Ovary (tissue), 9 donors: ENCODE results near the gene WNT6. TPM values are rescaled to one million over a fixed set of nuclear protein-coding genes. Genes with fewer than 3 reads are reported as not detected.

Experiments used
- DNase-seq, 5 donors: peaks; one replicate each; pipeline ENCODE4 v3.0.0-alpha.2; 2019 to 2020
- H3K27ac ChIP-seq, 2 donors: fragments of 200-600 bp; one replicate each; pipeline versions ENCODE4 v1.5.1 to v1.8.0; 2019 to 2022
- H3K27me3 ChIP-seq: fragments of 200-600 bp; one replicate; pipeline ENCODE4 v1.8.0; 2022
- H3K36me3 ChIP-seq: fragments of 200-600 bp; sonication (generic); one replicate; pipeline ENCODE4 v1.5.1; 2019
- H3K4me1 ChIP-seq: one replicate; pipeline ENCODE4 v1.8.1; 2013; ENCODE audit warnings: mild to moderate bottlenecking, moderate library complexity; ENCODE audit not compliant: insufficient read depth
- H3K4me3 ChIP-seq: fragments of 200-600 bp; sonication (generic); one replicate; pipeline ENCODE4 v1.5.1; 2017
- H3K9me3 ChIP-seq, 2 donors: fragments of 200-600 bp in 1 of 2; sonication (generic) in 1 of 2; one replicate each; pipeline versions ENCODE4 v1.5.1 to v1.8.1; 2013 to 2019; ENCODE audit warnings: mild to moderate bottlenecking in 1 of 2, moderate library complexity in 1 of 2
- EP300 ChIP-seq: sonication (generic); formaldehyde crosslinking; IDR thresholded peaks from one replicate; pipeline ENCODE4 v1.6.1; 2017; ENCODE audit warnings: antibody characterized with exemption
- POLR2A ChIP-seq: fragments of 450-650 bp; IDR thresholded peaks from one replicate; pipeline ENCODE4 v1.6.1; 2017; ENCODE audit warnings: antibody characterized with exemption, mild to moderate bottlenecking, moderate library complexity
- WGBS, 3 donors: extraction: QIAGEN DNeasy Blood & Tissue Kit in 1 of 3; methylation state at CpG; one replicate each; pipeline versions ENCODE4 v1.1.5 to v1.1.7; 2013 to 2017; 5-methylcytosine and 5-hydroxymethylcytosine counted together
- intact Hi-C, 4 donors: fragments of 100-400 bp; cut with DNase I; formaldehyde crosslinking; loops; one replicate each; pipeline versions ENCODE4 v1.11.0 to v1.15.1; 2022 to 2023
- polyA plus RNA-seq, 2 donors: library from polyadenylated mRNA; stranded (reverse); fragments of 200-250 nt in 1 of 2; fragments of 350-450 nt in 1 of 2; fragmentation: Illumina TruSeq in 1 of 2; extraction: RNeasy Lipid Tissue Mini Kit (QIAGEN cat#74804) in 1 of 2; gene quantifications; one replicate each; pipeline ENCODE4 v1.2.3, GENCODE V29; 2013 to 2014
- total RNA-seq, 7 donors: library from RNA; depleted of rRNA in 2 of 7; stranded (reverse); fragments of >200 nt in 2 of 7; fragmentation: NEBNext Ultra II Directional in 3 of 7; extraction: Animal tissue kit (Norgen Biotek cat#: 25700) in 3 of 7; gene quantifications; one replicate each; pipeline versions ENCODE4 v1.1.0 to v1.2.4, GENCODE V29; 2016 to 2023
- TF ChIP-seq, protein P1 (sequence below), 3 donors: fragments of 450-650 bp in 2 of 3; fragments of 200-600 bp in 1 of 3; IDR thresholded peaks; one replicate each; pipeline versions ENCODE4 v1.5.1 to v1.8.0; 2016 to 2022; ENCODE audit warnings: antibody characterized with exemption in 3 of 3, mild to moderate bottlenecking in 1 of 3
- donor health status: DM: no; HTN: no; CAD: no; lungs with moderate emphysema.
- donor health status: DM: no; HTN: no; CAD: no.
- donor health status: Bipolar disorder and iron deficiency.
- donor health status: DM: yes; HTN: yes; CAD: no.
- donor health status: DM: no; HTN: no; CAD: no.
- donor health status: DM: yes; HTN: yes; CAD: no.

The WNT6 gene
- total and polyA plus RNA-seq, 9 donors: 0.13 to 4.5 (median 2.0) TPM

DNA sequence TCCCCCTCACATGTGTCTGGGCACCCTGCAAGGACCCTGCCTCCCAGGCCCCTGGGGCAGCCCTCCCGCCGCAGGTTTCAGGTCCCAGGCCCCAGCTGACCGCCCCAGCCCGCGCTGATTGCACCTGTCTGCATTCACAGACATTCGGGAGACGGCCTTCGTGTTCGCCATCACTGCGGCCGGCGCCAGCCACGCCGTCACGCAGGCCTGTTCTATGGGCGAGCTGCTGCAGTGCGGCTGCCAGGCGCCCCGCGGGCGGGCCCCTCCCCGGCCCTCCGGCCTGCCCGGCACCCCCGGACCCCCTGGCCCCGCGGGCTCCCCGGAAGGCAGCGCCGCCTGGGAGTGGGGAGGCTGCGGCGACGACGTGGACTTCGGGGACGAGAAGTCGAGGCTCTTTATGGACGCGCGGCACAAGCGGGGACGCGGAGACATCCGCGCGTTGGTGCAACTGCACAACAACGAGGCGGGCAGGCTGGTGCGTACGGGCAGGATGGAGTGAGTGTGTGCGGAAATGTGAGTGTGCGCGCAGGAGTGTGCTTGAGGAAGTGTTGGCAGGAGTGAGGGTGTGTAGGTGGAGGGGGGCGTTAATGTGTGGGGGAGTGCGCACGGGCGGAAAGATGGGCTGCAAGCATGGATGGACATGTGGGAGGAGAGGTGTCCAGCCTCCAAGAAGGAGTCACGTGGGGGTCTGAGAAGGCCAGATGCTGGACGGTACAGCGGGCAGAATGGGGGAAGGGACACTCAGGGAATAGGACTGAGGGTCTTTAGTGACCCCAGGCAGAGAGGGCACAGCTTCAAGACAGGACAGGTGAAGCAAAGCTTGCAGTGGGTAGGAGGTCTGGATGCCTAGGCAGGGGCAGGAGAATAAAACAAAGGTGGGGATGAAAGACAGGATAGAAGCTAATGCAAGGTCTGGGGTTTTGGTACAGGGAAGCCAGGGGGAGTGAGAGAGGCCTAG, 12.0 kb downstream of the WNT6 start:
- TF ChIP-seq POLR2A (no peak), EP300 (no peak)
- TF ChIP-seq, protein P1, sequence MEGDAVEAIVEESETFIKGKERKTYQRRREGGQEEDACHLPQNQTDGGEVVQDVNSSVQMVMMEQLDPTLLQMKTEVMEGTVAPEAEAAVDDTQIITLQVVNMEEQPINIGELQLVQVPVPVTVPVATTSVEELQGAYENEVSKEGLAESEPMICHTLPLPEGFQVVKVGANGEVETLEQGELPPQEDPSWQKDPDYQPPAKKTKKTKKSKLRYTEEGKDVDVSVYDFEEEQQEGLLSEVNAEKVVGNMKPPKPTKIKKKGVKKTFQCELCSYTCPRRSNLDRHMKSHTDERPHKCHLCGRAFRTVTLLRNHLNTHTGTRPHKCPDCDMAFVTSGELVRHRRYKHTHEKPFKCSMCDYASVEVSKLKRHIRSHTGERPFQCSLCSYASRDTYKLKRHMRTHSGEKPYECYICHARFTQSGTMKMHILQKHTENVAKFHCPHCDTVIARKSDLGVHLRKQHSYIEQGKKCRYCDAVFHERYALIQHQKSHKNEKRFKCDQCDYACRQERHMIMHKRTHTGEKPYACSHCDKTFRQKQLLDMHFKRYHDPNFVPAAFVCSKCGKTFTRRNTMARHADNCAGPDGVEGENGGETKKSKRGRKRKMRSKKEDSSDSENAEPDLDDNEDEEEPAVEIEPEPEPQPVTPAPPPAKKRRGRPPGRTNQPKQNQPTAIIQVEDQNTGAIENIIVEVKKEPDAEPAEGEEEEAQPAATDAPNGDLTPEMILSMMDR (IDR thresholded peaks at IDR 0.05): no peak
- Histone ChIP-seq H3K4me3 (no peak overlapping the region), H3K4me1 (peaks cover 14% of the 10 kb centered on the region), H3K9me3 (no peaks in the 10 kb centered on the region), H3K27me3 (no peaks in the 10 kb centered on the region), H3K27ac (no peak overlapping the region), H3K36me3 (no peaks in the 10 kb centered on the region)
- intact Hi-C loops: no loop called here
- WGBS, 3 donors: 6 to 7% (median 7%) methylated on average over 44 to 60 of the region's 60 CpGs
- no peak for DNase-seq

- Histone ChIP-seq H3K4me1 (peaks cover 10% of the 10 kb centered on the region), H3K4me3 (no peak overlapping the region), H3K9me3 (no peaks in the 10 kb centered on the region), H3K27me3 (no peaks in the 10 kb centered on the region), H3K27ac (no peak overlapping the region), H3K36me3 (no peaks in the 10 kb centered on the region)
- TF ChIP-seq, protein P1 (IDR thresholded peaks at IDR 0.05): no peak
- TF ChIP-seq POLR2A: no peak
- TF ChIP-seq EP300: no peak
- no peak for DNase-seq
- intact Hi-C loops: no loop called here
- 41 to 68% (median 59%) methylated on average over 22 of the region's 22 CpGs for WGBS, 3 donors
Measured at GRCh38 chr2:218872645-218873358, 13.2 kb downstream of the WNT6 start.

- Histone ChIP-seq H3K9me3 (no peaks in the 10 kb centered on the region), H3K4me1 (peaks cover 6% of the 10 kb centered on the region), H3K4me3 (no peak overlapping the region), H3K27me3 (no peaks in the 10 kb centered on the region), H3K36me3 (no peaks in the 10 kb centered on the region), H3K27ac (no peak overlapping the region)
- no peak for DNase-seq
- TF ChIP-seq POLR2A: no peak
- intact Hi-C loops: no loop called here
- WGBS, 3 donors: 41 to 58% (median 51%) methylated on average over 82 to 86 of the region's 86 CpGs
Measured at GRCh38 chr2:218873359-218874194, 14.0 kb downstream of the WNT6 start.

- WGBS, 3 donors: 45 to 56% (median 52%) methylated on average over 2 of the region's 2 CpGs
- H3K4me1 ChIP-seq: peaks cover 6% of the 10 kb centered on the region
- H3K4me3 ChIP-seq: no peak overlapping the region
- H3K36me3 ChIP-seq: no peaks in the 10 kb centered on the region
- TF ChIP-seq POLR2A (no peak), EP300 (no peak)
- TF ChIP-seq, protein P1 (IDR thresholded peaks at IDR 0.05): no peak
- no peak for DNase-seq
- no peak overlapping the region for H3K27ac ChIP-seq
- no peaks in the 10 kb centered on the region for H3K9me3 ChIP-seq
- intact Hi-C loops: no loop called here
- no peaks in the 10 kb centered on the region for H3K27me3 ChIP-seq
Measured at GRCh38 chr2:218875692-218876246, 16.2 kb downstream of the WNT6 start.
